NB4 (cell line): Measurements from ENCODE around the gene ZGRF1.
"Not testable (repeated sequence)": the region's sequence is repeated elsewhere in the genome, so short reads cannot be mapped to it uniquely, and the experiment has no call there.

Experiments
- DNase-seq: peaks from one replicate; pipeline ENCODE4 v3.0.0; 2010; ENCODE audit warnings: low read depth
- H3K4me3 ChIP-seq: one replicate; pipeline ENCODE4 v1.5.1; 2011; ENCODE audit warnings: mild to moderate bottlenecking, low read depth, low read length, moderate library complexity
- MYC ChIP-seq: IDR thresholded peaks from 2 replicates; pipeline ENCODE4 v1.6.1; 2011; ENCODE audit warnings: low read depth, low read length
- POLR2A ChIP-seq: IDR thresholded peaks from 2 replicates; pipeline ENCODE4 v1.6.1; 2011; ENCODE audit warnings: mild to moderate bottlenecking; ENCODE audit not compliant: insufficient read length; ENCODE audit errors: extremely low read depth
- TF ChIP-seq, protein P1 (sequence below): IDR thresholded peaks from one replicate; pipeline ENCODE4 v1.5.1; 2012; ENCODE audit warnings: low read depth, low read length
- TF ChIP-seq, protein P2 (sequence below): IDR thresholded peaks from 2 replicates; pipeline ENCODE4 v1.6.1; 2011; ENCODE audit warnings: low read depth, low read length

ZGRF1 gene

DNA sequence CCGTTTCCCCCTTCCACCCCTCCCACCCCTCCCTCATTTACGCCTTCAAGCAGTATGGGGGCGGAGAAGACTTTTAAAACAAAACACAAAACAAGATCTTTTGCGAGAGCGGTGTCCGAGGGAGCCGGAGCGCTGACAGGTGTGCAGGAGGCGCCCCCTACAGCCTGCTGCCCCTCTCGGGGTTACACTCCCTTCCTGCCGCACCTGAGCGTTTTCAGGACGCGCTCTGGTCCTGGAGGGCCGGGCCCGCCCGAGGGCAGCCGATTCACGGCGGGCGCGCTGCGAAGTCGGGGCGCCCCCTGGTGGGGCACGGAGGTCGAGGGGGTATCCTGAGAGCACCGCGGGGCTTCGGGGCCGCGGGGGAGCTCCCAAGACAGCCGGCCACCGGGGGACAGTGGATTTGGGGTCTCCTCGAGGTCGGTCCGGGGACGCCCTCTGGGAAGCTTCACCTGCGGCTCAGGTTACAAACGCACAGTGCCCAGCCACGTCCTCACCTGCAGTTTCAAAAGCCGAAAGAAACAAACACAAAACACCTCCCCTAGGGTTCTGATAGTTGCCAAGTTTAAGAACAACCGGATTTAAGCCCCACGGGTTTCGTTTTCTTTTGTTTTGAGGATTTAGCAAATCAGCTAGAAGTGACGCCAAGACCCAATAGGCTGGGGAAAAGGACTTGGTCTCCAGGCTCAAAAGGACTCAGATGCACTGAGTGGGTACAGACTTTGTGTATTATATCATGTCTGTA, 112.8 kb downstream of the ZGRF1 start:
- H3K4me3 ChIP-seq: peak overlapping the region; percentile 53
- peak; percentile 75 for DNase-seq
- TF ChIP-seq, protein P1, sequence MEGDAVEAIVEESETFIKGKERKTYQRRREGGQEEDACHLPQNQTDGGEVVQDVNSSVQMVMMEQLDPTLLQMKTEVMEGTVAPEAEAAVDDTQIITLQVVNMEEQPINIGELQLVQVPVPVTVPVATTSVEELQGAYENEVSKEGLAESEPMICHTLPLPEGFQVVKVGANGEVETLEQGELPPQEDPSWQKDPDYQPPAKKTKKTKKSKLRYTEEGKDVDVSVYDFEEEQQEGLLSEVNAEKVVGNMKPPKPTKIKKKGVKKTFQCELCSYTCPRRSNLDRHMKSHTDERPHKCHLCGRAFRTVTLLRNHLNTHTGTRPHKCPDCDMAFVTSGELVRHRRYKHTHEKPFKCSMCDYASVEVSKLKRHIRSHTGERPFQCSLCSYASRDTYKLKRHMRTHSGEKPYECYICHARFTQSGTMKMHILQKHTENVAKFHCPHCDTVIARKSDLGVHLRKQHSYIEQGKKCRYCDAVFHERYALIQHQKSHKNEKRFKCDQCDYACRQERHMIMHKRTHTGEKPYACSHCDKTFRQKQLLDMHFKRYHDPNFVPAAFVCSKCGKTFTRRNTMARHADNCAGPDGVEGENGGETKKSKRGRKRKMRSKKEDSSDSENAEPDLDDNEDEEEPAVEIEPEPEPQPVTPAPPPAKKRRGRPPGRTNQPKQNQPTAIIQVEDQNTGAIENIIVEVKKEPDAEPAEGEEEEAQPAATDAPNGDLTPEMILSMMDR: peak; percentile 62
- no peak for TF ChIP-seq POLR2A

DNA sequence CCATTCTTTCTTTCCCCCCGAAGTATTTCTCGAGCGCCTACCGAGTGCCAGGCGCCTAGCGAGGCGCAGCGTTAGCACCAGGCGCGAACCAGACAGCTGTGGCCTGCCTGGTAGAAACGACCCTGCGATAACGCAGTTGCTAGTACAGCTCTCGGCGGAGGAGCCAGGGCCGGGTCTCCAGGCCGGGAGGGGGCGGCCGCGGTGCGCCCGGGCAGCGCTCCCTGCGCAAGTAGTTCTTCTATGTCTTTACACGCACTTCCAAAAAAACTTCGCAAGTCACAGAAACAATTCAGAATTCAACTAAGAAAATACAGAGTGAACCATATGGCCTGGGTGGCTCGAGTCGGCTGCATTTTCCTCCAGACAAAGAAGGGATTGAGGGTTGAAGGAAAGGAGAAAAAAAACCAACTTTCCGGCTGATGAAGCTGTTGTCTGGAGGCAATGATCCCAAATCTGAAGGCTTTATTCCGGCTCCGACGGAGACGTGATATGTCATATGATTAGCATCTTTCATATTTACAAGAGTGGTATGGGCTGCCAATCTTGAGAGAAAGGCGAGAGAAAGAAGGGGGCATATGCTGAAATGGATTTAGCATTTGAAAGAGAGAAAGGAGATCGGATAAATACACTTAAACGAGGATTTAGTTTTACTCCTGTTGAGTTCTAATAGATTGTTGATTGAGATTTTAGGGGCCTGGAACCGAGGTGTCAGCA, 113.5 kb downstream of the ZGRF1 start:
- TF ChIP-seq, protein P1: peak; percentile 55
- TF ChIP-seq MYC: no peak
- H3K4me3 ChIP-seq: peak overlapping the region; percentile 53
- DNase-seq: peak; percentile 80

DNA sequence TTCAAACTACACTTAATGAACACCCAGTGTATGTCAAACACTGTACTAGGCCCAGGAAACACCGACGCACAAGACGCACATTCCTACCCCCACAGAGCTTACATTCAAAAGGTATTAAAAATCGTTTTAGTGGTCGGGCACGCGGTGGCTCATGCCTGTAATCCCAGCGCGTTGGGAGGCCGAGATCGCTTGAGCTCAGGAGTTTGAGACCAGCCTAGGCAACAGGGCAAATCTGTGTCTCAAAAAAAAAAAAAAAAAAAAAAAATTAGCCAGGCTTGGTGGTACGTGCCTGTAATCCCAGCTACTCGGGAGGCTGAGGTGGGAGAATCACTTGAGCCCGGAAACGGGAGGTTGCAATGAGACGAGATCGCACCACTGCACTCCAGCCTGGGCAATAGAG, 114.3 kb downstream of the ZGRF1 start:
- DNase-seq, H3K4me3 ChIP-seq: not testable (repeated sequence)

DNA sequence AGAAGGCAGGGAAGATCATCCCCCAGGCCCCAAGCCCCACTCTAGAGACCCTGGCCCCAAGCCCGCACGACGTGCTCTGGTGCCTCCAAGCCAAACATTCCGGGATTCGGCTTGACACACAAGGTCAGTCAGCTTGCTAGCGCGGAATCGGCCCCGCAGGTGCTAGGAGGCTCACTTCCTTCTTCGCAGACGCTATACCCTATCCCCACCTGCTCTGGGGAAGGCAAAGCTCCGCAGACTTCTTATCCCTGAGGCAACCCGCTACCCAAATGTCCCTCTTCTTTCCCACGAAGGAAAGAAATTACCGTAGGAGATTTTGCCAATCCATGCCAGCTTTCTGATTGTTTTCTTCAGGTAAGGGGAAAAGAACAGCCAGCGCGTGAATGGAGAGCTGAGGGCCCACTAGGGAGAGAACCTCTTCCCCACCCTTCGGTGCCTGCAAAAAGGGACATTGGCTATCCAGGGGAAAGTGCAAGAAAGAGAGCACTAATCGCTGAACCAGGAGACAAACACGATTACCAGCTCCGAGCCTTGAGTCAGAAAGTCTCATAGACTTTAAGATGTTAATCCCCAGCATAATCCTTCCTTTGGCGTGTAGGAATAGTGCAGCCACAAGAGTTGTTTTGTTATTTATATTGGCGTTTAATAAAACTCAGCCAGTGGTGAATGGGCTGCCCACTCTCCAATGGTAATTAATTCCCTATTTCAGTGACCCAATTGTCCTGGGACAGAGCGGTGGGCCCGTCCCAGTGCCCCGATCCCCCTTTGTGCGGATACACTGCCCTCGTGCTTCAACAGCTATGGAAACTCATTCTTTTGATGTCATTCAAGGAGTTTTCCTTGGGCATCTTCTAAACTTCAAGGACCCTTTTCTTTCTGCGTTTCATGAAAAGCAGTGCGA, 115.3 kb downstream of the ZGRF1 start:
- DNase-seq: no peak
- H3K4me3 ChIP-seq: no peak overlapping the region
- TF ChIP-seq, protein P2, sequence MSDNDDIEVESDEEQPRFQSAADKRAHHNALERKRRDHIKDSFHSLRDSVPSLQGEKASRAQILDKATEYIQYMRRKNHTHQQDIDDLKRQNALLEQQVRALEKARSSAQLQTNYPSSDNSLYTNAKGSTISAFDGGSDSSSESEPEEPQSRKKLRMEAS: no peak
- TF ChIP-seq, protein P1: no peak
- no peak for TF ChIP-seq MYC
- no peak for TF ChIP-seq POLR2A

DNA sequence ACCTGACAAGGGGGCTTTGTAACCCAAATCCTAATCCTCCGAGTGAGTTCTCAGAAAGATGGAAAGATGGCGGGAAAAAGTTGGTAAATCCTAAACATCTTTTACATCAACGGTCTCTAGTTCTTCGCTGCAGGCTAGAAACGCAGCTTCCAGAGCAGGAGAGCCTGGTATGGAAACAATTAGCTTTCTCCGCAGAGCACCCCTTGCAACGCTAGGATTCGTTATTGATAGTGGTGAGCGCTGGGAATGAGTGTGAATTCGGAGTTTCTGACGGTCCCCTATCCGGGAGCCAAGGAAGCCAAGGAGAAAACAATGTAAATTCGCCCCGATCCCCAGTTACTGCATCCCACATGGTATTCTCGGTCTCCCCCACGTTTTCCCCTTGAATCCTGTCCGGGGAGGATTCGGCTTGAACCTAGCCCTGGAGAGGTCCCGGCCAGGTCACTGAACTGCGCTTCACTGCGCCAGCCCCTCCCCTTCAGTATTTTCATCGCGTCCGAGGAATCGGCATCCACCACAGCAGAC, 116.0 kb downstream of the ZGRF1 start:
- no peak overlapping the region for H3K4me3 ChIP-seq
- no peak for DNase-seq
- TF ChIP-seq, protein P2: no peak
- TF ChIP-seq POLR2A: no peak
- TF ChIP-seq MYC: no peak
- TF ChIP-seq, protein P1: no peak

DNA sequence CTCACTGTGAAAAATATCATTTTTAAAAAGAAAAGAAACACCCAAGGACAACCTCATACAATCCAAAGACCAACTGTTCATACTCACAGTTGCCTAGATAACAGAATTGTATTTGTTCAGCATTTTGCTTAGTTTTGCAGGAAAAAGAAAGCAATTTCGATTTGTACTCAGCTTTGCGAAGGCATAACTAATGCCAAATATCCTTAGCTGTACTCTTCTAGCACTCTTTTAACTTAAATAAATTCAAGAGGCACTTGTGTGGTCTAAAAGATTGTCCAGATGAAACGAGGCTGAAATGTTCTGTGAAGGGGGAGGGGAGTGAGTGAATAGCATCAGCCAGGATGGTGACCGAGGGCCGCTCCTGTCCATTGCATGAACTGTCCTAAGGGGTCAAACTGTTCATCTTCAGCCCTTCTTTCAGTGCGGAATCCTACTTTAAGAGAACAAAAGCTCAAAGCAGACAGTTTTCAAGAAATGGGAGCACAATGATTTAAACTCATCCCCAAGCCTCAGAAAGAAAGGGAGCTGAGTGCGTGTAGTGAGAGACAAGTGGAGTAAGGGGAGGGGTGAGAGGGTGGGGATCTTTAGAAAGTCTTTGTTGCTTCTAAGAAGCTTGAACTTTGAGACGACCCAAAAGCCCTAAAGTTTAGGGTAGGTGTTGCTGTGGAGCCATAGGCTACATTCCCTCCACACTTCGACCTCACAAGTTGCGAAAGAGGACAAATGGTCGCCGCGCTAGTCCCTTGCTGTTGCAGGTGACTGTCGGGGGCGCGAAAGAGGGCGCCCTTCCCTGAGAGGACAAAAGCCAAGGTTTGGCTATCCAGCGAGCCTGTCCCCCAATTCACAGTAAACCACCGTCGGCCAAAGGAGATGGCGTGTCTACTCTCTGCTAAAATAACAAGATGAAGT, 116.8 kb downstream of the ZGRF1 start:
- no peak for DNase-seq
- TF ChIP-seq MYC (no peak), POLR2A (no peak)
- TF ChIP-seq, protein P2: no peak
- TF ChIP-seq, protein P1: no peak
- H3K4me3 ChIP-seq: no peak overlapping the region
